Fibroblast of the aortic adventitia (primary cell): ENCODE measurements around the gene EDEM2. TPM values are rescaled to one million over a fixed set of nuclear protein-coding genes. Genes with fewer than 3 reads are reported as not detected.
A peak's percentile ranks its signal among the peaks of the same experiment; 100 is the strongest.
"Not testable (repeated sequence)": the region's sequence is repeated elsewhere in the genome, so short reads cannot be mapped to it uniquely, and the experiment has no call there.

Source experiments
- DNase-seq: peaks from one replicate; pipeline ENCODE4 v3.0.0-alpha.2; 2010; ENCODE audit warnings: low read depth
- H3K4me3 ChIP-seq: 2 replicates; pipeline ENCODE4 v1.5.1; 2011; ENCODE audit warnings: low read depth, mild to moderate bottlenecking, control low read depth, low read length, moderate library complexity
- CTCF ChIP-seq: IDR thresholded peaks from 2 replicates; pipeline ENCODE4 v1.5.1; 2011; ENCODE audit warnings: mild to moderate bottlenecking, low read length, control low read depth, inconsistent platforms; ENCODE audit not compliant: insufficient read depth
- total RNA-seq: library from RNA; depleted of rRNA; stranded (reverse); fragments of >200 nt; gene quantifications from 2 replicates; pipeline ENCODE4 v1.2.3, GENCODE V29; 2012; ENCODE audit warnings: low replicate concordance

The EDEM2 gene
- total RNA-seq, 1 donor, result 34.1 TPM

GRCh38 chr20:35167787-35168186 is 20.7 kb upstream of the EDEM2 start:
- no peak for TF ChIP-seq CTCF
- DNase-seq, result no peak

DNA sequence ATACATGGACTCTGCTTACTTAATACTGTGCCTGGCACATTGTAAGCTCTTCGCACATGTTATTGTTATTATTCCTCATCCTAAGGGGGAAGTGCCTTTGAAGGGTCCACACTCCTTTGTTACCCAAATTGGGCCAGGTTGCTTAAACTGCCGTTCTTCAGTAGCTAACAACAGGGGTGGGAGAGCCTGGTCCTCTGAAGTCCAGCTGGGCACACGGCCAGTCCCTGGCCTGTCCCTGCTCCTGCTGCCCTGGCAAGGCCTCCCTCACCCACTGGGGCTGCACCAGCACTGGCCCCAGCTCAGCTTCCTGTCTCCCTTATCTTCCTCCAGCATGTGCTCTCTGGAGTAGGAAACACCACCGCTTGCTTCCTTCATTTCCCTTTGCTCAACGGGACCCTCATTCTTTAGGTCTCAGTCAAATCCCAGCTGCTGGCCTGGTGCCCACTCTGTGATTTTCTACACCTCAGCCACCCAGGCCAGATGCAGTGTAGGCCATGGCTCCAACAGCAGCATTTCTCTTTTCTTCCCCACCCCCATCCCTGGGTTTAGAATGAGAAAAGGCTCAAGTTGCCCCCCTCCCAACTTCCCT is 19.2 kb upstream of the EDEM2 start:
- no peak overlapping the region for H3K4me3 ChIP-seq
- TF ChIP-seq CTCF, result no peak
- DNase-seq, result no peak

More at GRCh38 chr20:35167787-35168186, 20.7 kb upstream of the EDEM2 start:
- no peak overlapping the region for H3K4me3 ChIP-seq

- no peak for DNase-seq
- no peak overlapping the region for H3K4me3 ChIP-seq
- TF ChIP-seq CTCF, result no peak
These were observed 18.4 kb upstream of the EDEM2 start for GRCh38 chr20:35165221-35166185.

- DNase-seq, H3K4me3 ChIP-seq: not testable (repeated sequence)
These were observed 17.4 kb upstream of the EDEM2 start for GRCh38 chr20:35164531-35164930.

GRCh38 chr20:35160341-35160740 is 13.2 kb upstream of the EDEM2 start:
- not testable (repeated sequence) for DNase-seq, H3K4me3 ChIP-seq

GRCh38 chr20:35156978-35157377 is 9.8 kb upstream of the EDEM2 start:
- H3K4me3 ChIP-seq, result no peak overlapping the region
- DNase-seq, result no peak
- no peak for TF ChIP-seq CTCF

DNA sequence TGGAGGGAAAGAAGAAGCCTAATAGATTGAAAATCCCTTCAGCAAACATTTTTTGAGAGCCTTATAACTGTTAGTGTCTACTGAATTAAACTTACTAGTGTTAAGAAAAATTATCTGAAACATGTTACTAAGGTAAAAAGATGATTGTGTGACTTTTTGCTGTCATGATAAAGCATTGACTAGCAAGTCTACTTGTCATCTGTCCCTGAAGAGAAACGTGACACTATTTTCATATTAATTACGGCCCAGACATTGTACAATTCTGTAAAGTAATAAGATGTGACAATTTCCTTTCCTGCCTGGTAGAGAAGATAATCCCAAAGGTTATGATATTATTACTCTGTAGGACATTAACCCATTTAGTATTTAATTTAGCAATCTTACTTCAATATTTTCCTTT is 8.8 kb upstream of the EDEM2 start:
- no peak for DNase-seq
- H3K4me3 ChIP-seq, result no peak overlapping the region
- TF ChIP-seq CTCF, result no peak

DNA sequence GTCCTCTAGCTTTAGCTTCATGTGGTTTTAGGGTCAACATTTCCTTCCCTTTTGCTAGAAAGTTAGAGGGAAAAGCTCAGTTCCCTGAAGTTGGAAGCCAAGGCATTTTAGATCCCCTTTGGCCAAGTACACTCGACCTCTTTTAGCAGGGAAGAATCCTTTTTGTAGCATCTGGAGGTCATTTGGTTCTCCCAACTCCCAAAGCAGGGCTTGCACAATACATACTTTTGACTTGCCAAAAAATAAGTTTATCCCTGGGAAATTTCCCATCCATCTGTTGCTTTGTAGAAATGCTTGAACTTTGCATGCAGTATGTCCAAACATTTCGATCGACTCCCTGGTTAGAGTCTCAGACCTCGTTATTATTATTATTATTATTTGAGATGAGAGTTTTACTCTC is 4.6 kb upstream of the EDEM2 start:
- no peak for TF ChIP-seq CTCF
- peak; percentile 91 for DNase-seq
- no peak overlapping the region for H3K4me3 ChIP-seq
